B cell (primary cell): ENCODE results near the gene ICAM4. TPM values are rescaled to one million over a fixed set of nuclear protein-coding genes. Genes with fewer than 3 reads are reported as not detected.

Experiments
- ATAC-seq: fragments of 200-7000 bp; cut with Tn5 transposase; one replicate; pipeline ENCODE4 v1.10.0; 2021; ENCODE audit warnings: low read depth, mild to moderate bottlenecking, moderate number of reproducible peaks, moderate library complexity
- CTCF ChIA-PET: fragments of 350-600 bp; sonication (Branson Sonifier 250); formaldehyde crosslinking; loops from one replicate; lab custom pipeline; 2021; ENCODE audit warnings: antibody characterized with exemption, inconsistent platforms; lab: Charles Lee
- POLR2A ChIA-PET: fragments of 350-600 bp; sonication (Branson Sonifier 250); formaldehyde crosslinking; loops from one replicate; lab custom pipeline; 2021; ENCODE audit warnings: antibody characterized with exemption; lab: Charles Lee
- DNase-seq: peaks from one replicate; pipeline ENCODE4 v3.0.0; 2013
- H2AFZ ChIP-seq: 2 replicates; pipeline ENCODE4 v1.6.1; 2012; ENCODE audit warnings: mild to moderate bottlenecking, low read depth, low read length; ENCODE audit not compliant: insufficient read depth, poor library complexity, severe bottlenecking
- H3K27ac ChIP-seq, 2 donors: 1 replicate in 1 of 2; 2 replicates in 1 of 2; pipeline ENCODE4 v1.5.1; 2012 to 2013; ENCODE audit warnings: low read length in 2 of 2, mild to moderate bottlenecking in 2 of 2, moderate library complexity in 1 of 2
- H3K27me3 ChIP-seq, 4 experiments: fragments of 200-600 bp in 1 of 4; sonication (generic) in 1 of 4; replicated peaks in 1 of 4; 1 replicate in 2 of 4; 2 replicates in 2 of 4; pipeline versions ENCODE4 v1.6.1 to v1.7.0; 2013 to 2016; ENCODE audit warnings: low read length in 3 of 4, mild to moderate bottlenecking in 2 of 4, mixed read lengths in 1 of 4, moderate library complexity in 1 of 4; ENCODE audit not compliant: insufficient read depth in 4 of 4, control insufficient read depth in 3 of 4; ENCODE audit errors: control extremely low read depth in 1 of 4
- H3K36me3 ChIP-seq, 2 experiments: replicated peaks in 1 of 2; 1 replicate in 1 of 2; 2 replicates in 1 of 2; pipeline versions ENCODE4 v1.6.1 to v1.7.1; 2013; ENCODE audit warnings: low read length in 1 of 2; ENCODE audit not compliant: insufficient read depth in 2 of 2, control insufficient read depth in 1 of 2; ENCODE audit errors: control extremely low read depth in 1 of 2, extremely low read depth in 1 of 2
- H3K4me1 ChIP-seq, 2 donors: fragments of 200-600 bp in 1 of 2; sonication (generic) in 1 of 2; 1 replicate in 1 of 2; 2 replicates in 1 of 2; pipeline versions ENCODE4 v1.5.1 to v1.6.1; 2013 to 2017; ENCODE audit warnings: low read length in 2 of 2; ENCODE audit not compliant: control insufficient read depth in 2 of 2, insufficient read depth in 2 of 2
- H3K4me2 ChIP-seq: replicated peaks from 2 replicates; pipeline ENCODE3; 2012; ENCODE audit warnings: mild to moderate bottlenecking, low read depth, low read length; ENCODE audit not compliant: poor library complexity, severe bottlenecking
- H3K4me3 ChIP-seq, 5 experiments: fragments of 200-600 bp in 1 of 5; sonication (generic) in 1 of 5; 1 replicate in 3 of 5; 2 replicates in 2 of 5; pipeline versions ENCODE4 v1.5.1 to v1.7.0; 2011 to 2016; ENCODE audit warnings: low read length in 4 of 5, mild to moderate bottlenecking in 4 of 5, low read depth in 2 of 5, control low read depth in 1 of 5, moderate library complexity in 1 of 5; ENCODE audit not compliant: insufficient read depth in 1 of 5; ENCODE audit errors: control extremely low read depth in 1 of 5, extremely low read depth in 1 of 5
- H3K79me2 ChIP-seq: fragments of 200-600 bp; sonication (generic); one replicate; pipeline ENCODE4 v1.6.0; 2016; ENCODE audit warnings: low read length; ENCODE audit not compliant: control insufficient read depth, insufficient read depth
- H3K9ac ChIP-seq: fragments of 200-600 bp; sonication (generic); 2 replicates; pipeline ENCODE4 v1.6.1; 2017; ENCODE audit warnings: mild to moderate bottlenecking, low read length, moderate library complexity
- H3K9me3 ChIP-seq, 3 donors: one replicate each; pipeline versions ENCODE4 v1.6.1 to v1.7.1; 2013; ENCODE audit warnings: low read length in 2 of 3; ENCODE audit not compliant: control insufficient read depth in 2 of 3, insufficient read depth in 1 of 3; ENCODE audit errors: control extremely low read depth in 1 of 3
- H4K20me1 ChIP-seq: 2 replicates; pipeline ENCODE4 v1.6.0; 2012; ENCODE audit warnings: mild to moderate bottlenecking, low read length; ENCODE audit not compliant: insufficient read depth, control insufficient read depth, poor library complexity, severe bottlenecking
- H3K27ac Mint-ChIP-seq: one replicate; pipeline ENCODE4 v1.8.0; 2021; ENCODE audit warnings: mixed read lengths
- H3K27me3 Mint-ChIP-seq: one replicate; pipeline ENCODE4 v1.8.0; 2021; ENCODE audit warnings: mixed read lengths
- H3K4me1 Mint-ChIP-seq: one replicate; pipeline ENCODE4 v1.8.0; 2021; ENCODE audit warnings: mixed read lengths
- H3K4me3 Mint-ChIP-seq: one replicate; pipeline ENCODE4 v1.8.0; 2021; ENCODE audit warnings: mixed read lengths
- H3K9me3 Mint-ChIP-seq: one replicate; pipeline ENCODE4 v1.8.0; 2022; ENCODE audit warnings: mixed read lengths; ENCODE audit not compliant: insufficient read depth
- CTCF ChIP-seq: fragments of 200-600 bp; IDR thresholded peaks from one replicate; pipeline ENCODE4 v1.8.0; 2022; ENCODE audit warnings: antibody characterized with exemption, mild to moderate bottlenecking
- EZH2 ChIP-seq: IDR thresholded peaks from 2 replicates; pipeline ENCODE4 v1.6.1; 2012; ENCODE audit warnings: borderline replicate concordance, low read depth, mild to moderate bottlenecking, moderate library complexity, low read length; ENCODE audit not compliant: insufficient read depth, poor library complexity, severe bottlenecking
- WGBS: methylation state at CpG from one replicate; pipeline ENCODE4 v1.1.5; 2013; ENCODE audit warnings: missing lambda C conversion rate; ENCODE audit not compliant: insufficient coverage; 5-methylcytosine and 5-hydroxymethylcytosine counted together
- intact Hi-C: fragments of 100-400 bp; cut with micrococcal nuclease; formaldehyde crosslinking; loops from one replicate; pipeline ENCODE4 v1.10.0; 2022
- polyA plus RNA-seq: library from polyadenylated mRNA; depleted of rRNA; stranded (reverse); fragments of >200 nt; gene quantifications from 2 replicates; pipeline ENCODE4 v1.2.3, GENCODE V29; 2012
- total RNA-seq, 2 donors: library from RNA; stranded (reverse); fragments of 120-200 nt in 1 of 2; gene quantifications; 1 replicate in 1 of 2; 2 replicates in 1 of 2; pipeline versions ENCODE4 v1.2.3 to v1.2.4, GENCODE V29; 2013 to 2022

ICAM4 gene
- total and polyA plus RNA-seq, 2 donors (not counting 1 experiment from before 2014, with no cell fraction given) = 0.44 to 0.78 TPM

- no peak for ATAC-seq
- intact Hi-C loops = loop anchor here (5.0 kb wide), 1 partner anchor 336 kb away; no protein-coding TSS in a partner anchor
- peaks cover 3% of the 10 kb centered on the region for H3K79me2 ChIP-seq
- no peak overlapping the region for H3K9ac ChIP-seq
- H3K4me3 Mint-ChIP-seq = no peak overlapping the region
- H3K4me1 Mint-ChIP-seq = peaks cover 28% of the 10 kb centered on the region
- no peaks in the 10 kb centered on the region for H3K9me3 ChIP-seq
- no peak for DNase-seq
- ChIA-PET POLR2A (interaction anchor here (0.7 kb wide), 1 partner anchor 98 kb away, joined by 5 read pairs; no protein-coding TSS in a partner anchor), CTCF (interaction anchor here (1.0 to 9.2 kb wide), 4 partner anchors 9 to 119 kb away, joined by 3 to 570 read pairs (median 94); partner anchors contain the start of genes ICAM4, ICAM5 and TYK2)
- no peak overlapping the region for H2AFZ ChIP-seq
- no peak overlapping the region for H3K27ac Mint-ChIP-seq
- no peaks in the 10 kb centered on the region for H3K9me3 Mint-ChIP-seq
- H3K4me3 ChIP-seq = no peak overlapping the region
- no peak overlapping the region for H3K4me2 ChIP-seq
- peaks cover 13 to 35% of the 10 kb centered on the region in 2 donors for H3K4me1 ChIP-seq
- no peaks in the 10 kb centered on the region for H3K27me3 Mint-ChIP-seq
- 86% methylated on average over 6 of the region's 6 CpGs for WGBS
- H3K36me3 ChIP-seq = no peaks in the 10 kb centered on the region
- TF ChIP-seq EZH2 (no peak), CTCF (no peak)
- H4K20me1 ChIP-seq = no peaks in the 10 kb centered on the region
- no peak overlapping the region for H3K27ac ChIP-seq
- no peaks in the 10 kb centered on the region for H3K27me3 ChIP-seq
Measured at GRCh38 chr19:10268071-10268470, 18.7 kb upstream of the ICAM4 start.
